Breast epithelium (tissue), 4 donors: ENCODE results near the gene PLEKHG7. TPM values are rescaled to one million over a fixed set of nuclear protein-coding genes. Genes with fewer than 3 reads are reported as not detected.
A peak's percentile ranks its signal among the peaks of the same experiment; 100 is the strongest.
"Not testable (repeated sequence)": the region's sequence is repeated elsewhere in the genome, so short reads cannot be mapped to it uniquely, and the experiment has no call there.

Experiments used
- DNase-seq, 2 donors: peaks; one replicate each; pipeline ENCODE4 v3.0.0-alpha.2; 2019; ENCODE audit warnings: low spot score in 2 of 2
- H3K27ac ChIP-seq, 2 donors: fragments of 200-600 bp; sonication (generic) in 1 of 2; one replicate each; pipeline ENCODE4 v1.5.1; 2016 to 2019; ENCODE audit warnings: mild to moderate bottlenecking in 1 of 2
- H3K27me3 ChIP-seq, 2 donors: fragments of 200-600 bp; sonication (generic) in 1 of 2; one replicate each; pipeline versions ENCODE4 v1.5.1 to v1.6.0; 2017 to 2019; ENCODE audit warnings: control low read depth in 1 of 2, mild to moderate bottlenecking in 1 of 2
- H3K36me3 ChIP-seq: fragments of 200-600 bp; one replicate; pipeline ENCODE4 v1.5.1; 2019
- H3K4me1 ChIP-seq, 2 donors: fragments of 200-600 bp; sonication (generic); one replicate each; pipeline ENCODE4 v1.5.1; 2016 to 2019; ENCODE audit warnings: control low read depth in 1 of 2
- H3K4me3 ChIP-seq, 3 donors: fragments of 200-600 bp; sonication (generic); 1 replicate in 2 of 3; 2 replicates in 1 of 3; pipeline ENCODE4 v1.5.1; 2016 to 2019; ENCODE audit warnings: mild to moderate bottlenecking in 3 of 3, moderate library complexity in 2 of 3
- H3K9me3 ChIP-seq, 2 donors: fragments of 200-600 bp; sonication (generic) in 1 of 2; one replicate each; pipeline ENCODE4 v1.5.1; 2016 to 2019; ENCODE audit warnings: control low read depth in 1 of 2
- POLR2A ChIP-seq: fragments of 450-650 bp; IDR thresholded peaks from one replicate; pipeline ENCODE4 v1.6.1; 2016; ENCODE audit warnings: antibody characterized with exemption, mild to moderate bottlenecking, moderate library complexity
- POLR2AphosphoS5 ChIP-seq, 3 donors: sonication (generic); formaldehyde crosslinking; IDR thresholded peaks; one replicate each; pipeline ENCODE4 v1.6.1; 2017; ENCODE audit warnings: antibody characterized with exemption in 3 of 3
- intact Hi-C: fragments of 100-400 bp; cut with DNase I; formaldehyde crosslinking; loops from one replicate; pipeline ENCODE4 v1.15.1; 2023; ENCODE audit warnings: low total_unique reads
- total RNA-seq, 3 donors: library from RNA; depleted of rRNA; stranded (reverse); fragments of >200 nt; gene quantifications; one replicate each; pipeline ENCODE4 v1.1.0, GENCODE V29; 2016
- TF ChIP-seq, protein P1 (sequence below), 3 donors: fragments of 450-650 bp; IDR thresholded peaks; one replicate each; pipeline ENCODE4 v1.5.1; 2016 to 2017; ENCODE audit warnings: antibody characterized with exemption in 3 of 3, mild to moderate bottlenecking in 3 of 3, moderate library complexity in 3 of 3

PLEKHG7 gene
- total RNA-seq, 3 donors from 2014 or later: 0.15 to 0.33 TPM; not detected in 1

DNA sequence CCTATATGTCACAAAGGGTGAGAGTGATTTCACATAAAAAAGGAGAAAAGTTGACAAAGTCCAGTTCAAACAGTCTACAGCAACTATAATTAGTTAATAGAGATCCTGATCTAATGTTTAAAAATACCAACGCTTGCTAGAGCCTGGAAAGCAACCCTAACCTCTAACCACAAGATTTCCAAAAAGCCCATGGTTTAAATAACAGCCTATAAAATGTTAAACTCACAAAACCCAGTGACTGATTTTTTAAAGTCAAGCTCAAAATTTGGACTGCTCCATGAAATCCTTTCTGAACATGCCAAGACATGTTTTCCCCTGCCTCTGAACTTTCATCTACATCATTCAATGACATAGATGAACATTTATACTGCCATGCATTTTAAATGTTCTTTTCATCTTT is 81.6 kb downstream of the PLEKHG7 start:
- Histone ChIP-seq H3K36me3 (no peaks in the 10 kb centered on the region), H3K4me3 (no peak overlapping the region), H3K27ac (no peak overlapping the region), H3K9me3 (no peaks in the 10 kb centered on the region), H3K4me1 (no peaks in the 10 kb centered on the region), H3K27me3 (no peaks in the 10 kb centered on the region)
- TF ChIP-seq POLR2AphosphoS5 (IDR thresholded peaks at IDR 0.05) (no peak), POLR2A (no peak)
- TF ChIP-seq, protein P1, sequence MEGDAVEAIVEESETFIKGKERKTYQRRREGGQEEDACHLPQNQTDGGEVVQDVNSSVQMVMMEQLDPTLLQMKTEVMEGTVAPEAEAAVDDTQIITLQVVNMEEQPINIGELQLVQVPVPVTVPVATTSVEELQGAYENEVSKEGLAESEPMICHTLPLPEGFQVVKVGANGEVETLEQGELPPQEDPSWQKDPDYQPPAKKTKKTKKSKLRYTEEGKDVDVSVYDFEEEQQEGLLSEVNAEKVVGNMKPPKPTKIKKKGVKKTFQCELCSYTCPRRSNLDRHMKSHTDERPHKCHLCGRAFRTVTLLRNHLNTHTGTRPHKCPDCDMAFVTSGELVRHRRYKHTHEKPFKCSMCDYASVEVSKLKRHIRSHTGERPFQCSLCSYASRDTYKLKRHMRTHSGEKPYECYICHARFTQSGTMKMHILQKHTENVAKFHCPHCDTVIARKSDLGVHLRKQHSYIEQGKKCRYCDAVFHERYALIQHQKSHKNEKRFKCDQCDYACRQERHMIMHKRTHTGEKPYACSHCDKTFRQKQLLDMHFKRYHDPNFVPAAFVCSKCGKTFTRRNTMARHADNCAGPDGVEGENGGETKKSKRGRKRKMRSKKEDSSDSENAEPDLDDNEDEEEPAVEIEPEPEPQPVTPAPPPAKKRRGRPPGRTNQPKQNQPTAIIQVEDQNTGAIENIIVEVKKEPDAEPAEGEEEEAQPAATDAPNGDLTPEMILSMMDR (IDR thresholded peaks at IDR 0.05): no peak
- DNase-seq: no peak
- intact Hi-C loops: no loop called here

- H3K4me1 ChIP-seq: no peaks in the 10 kb centered on the region
- no peak overlapping the region for H3K27ac ChIP-seq
- no peak for DNase-seq
- no peak overlapping the region for H3K4me3 ChIP-seq
- intact Hi-C loops: no loop called here
- no peaks in the 10 kb centered on the region for H3K27me3 ChIP-seq
- TF ChIP-seq, protein P1 (IDR thresholded peaks at IDR 0.05): peak in 2 of 3 donors; percentile 50 to 57
- TF ChIP-seq POLR2AphosphoS5 (IDR thresholded peaks at IDR 0.05): no peak
- H3K9me3 ChIP-seq: no peaks in the 10 kb centered on the region
- H3K36me3 ChIP-seq: no peaks in the 10 kb centered on the region
Observed at GRCh38 chr12:92784797-92785562, 82.2 kb downstream of the PLEKHG7 start.

DNA sequence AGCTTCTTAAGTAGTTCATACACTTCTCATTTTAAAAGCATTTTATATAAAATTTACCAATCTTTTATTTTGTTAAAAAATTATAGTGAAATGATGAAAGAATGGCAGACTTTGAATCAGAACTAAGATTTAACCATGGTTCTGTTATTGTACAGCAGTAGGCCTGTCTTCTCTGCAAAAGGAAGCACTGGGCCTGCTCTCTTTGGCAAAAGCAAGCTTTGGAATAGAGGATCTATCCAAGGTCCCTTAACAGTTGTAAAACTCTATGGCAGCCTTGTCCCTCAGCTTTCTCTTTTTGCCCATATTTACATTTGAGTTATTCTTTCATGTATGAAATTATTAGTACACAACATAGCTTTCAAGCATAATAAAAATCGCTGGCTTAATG is 82.8 kb downstream of the PLEKHG7 start:
- H3K27ac ChIP-seq: no peak overlapping the region
- TF ChIP-seq, protein P1 (IDR thresholded peaks at IDR 0.05): no peak
- TF ChIP-seq POLR2AphosphoS5 (IDR thresholded peaks at IDR 0.05) (no peak), POLR2A (no peak)
- H3K9me3 ChIP-seq: no peaks in the 10 kb centered on the region
- DNase-seq: no peak
- H3K36me3 ChIP-seq: no peaks in the 10 kb centered on the region
- no peaks in the 10 kb centered on the region for H3K4me1 ChIP-seq
- no peaks in the 10 kb centered on the region for H3K27me3 ChIP-seq
- intact Hi-C loops: no loop called here
- H3K4me3 ChIP-seq: no peak overlapping the region

- no peak for DNase-seq
- intact Hi-C loops: no loop called here
Observed at GRCh38 chr12:92786045-92786444, 83.3 kb downstream of the PLEKHG7 start.

DNA sequence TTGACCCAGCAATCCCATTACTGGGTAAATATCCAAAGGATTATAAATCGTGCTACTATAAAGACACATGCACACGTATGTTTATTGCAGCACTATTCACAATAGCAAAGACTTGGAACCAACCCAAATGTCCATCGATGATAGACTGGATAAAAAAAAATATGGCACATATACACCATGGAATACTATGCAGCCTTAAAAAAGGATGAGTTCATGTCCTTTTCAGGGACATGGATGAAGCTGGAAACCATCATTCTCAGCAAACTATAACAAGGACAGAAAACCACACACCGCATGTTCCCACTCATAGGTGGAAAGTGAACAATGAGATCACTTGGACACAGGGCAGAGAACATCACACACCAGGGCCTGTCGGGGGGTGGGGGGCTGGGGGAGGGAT is 91.6 kb downstream of the PLEKHG7 start:
- H3K36me3 ChIP-seq, intact Hi-C loops: not testable (repeated sequence)

More at GRCh38 chr12:92786045-92786444, 83.3 kb downstream of the PLEKHG7 start:
- Histone ChIP-seq H3K36me3 (no peaks in the 10 kb centered on the region), H3K27me3 (no peaks in the 10 kb centered on the region), H3K4me3 (no peak overlapping the region), H3K27ac (no peak overlapping the region), H3K4me1 (no peaks in the 10 kb centered on the region), H3K9me3 (peaks cover 0 to 2% of the 10 kb centered on the region in 2 donors)
- TF ChIP-seq POLR2AphosphoS5 (IDR thresholded peaks at IDR 0.05) (no peak), POLR2A (no peak)
- TF ChIP-seq, protein P1 (IDR thresholded peaks at IDR 0.05): no peak

More for the DNA sequence above, 91.6 kb downstream of the PLEKHG7 start:
- H3K27me3 ChIP-seq, H3K4me3 ChIP-seq, H3K27ac ChIP-seq, H3K4me1 ChIP-seq, DNase-seq, H3K9me3 ChIP-seq: not testable (repeated sequence)
